SK-N-SH (cell line): ENCODE data around the gene CATSPERE. TPM values are rescaled to one million over a fixed set of nuclear protein-coding genes. Genes with fewer than 3 reads are reported as not detected.
"Not testable (repeated sequence)": the region's sequence is repeated elsewhere in the genome, so short reads cannot be mapped to it uniquely, and the experiment has no call there.

Source experiments
- CTCF ChIA-PET: fragments of 300-600, 350-600 bp; formaldehyde crosslinking; extraction: SDS; loops from one replicate; lab custom pipeline; 2021; lab: Yijun Ruan, JAX
- POLR2A ChIA-PET: fragments of 350-600 bp; sonication (Branson Sonifier 250); formaldehyde crosslinking; extraction: SDS; loops from one replicate; lab custom pipeline; 2020; ENCODE audit warnings: antibody characterized with exemption, inconsistent platforms; lab: Yijun Ruan, JAX
- DNase-seq: peaks from one replicate; pipeline ENCODE4 v3.0.0; 2012
- H2AFZ ChIP-seq: fragments of 200-600 bp; sonication (generic); 2 replicates; pipeline ENCODE4 v1.8.1; 2016; ENCODE audit warnings: antibody characterized with exemption, mild to moderate bottlenecking, low read depth
- H3F3A ChIP-seq: fragments of 200-600 bp; sonication (generic); replicated peaks from 2 replicates; pipeline ENCODE3; 2016; ENCODE audit warnings: antibody characterized with exemption, mild to moderate bottlenecking; ENCODE audit not compliant: insufficient read depth
- H3K27ac ChIP-seq, 2 experiments: fragments of 200-500 bp in 1 of 2; fragments of 200-600 bp in 1 of 2; sonication (Bioruptor generic) in 1 of 2; sonication (generic), shearing (Covaris generic) in 1 of 2; 2 replicates each; pipeline versions ENCODE4 v1.5.1 to v1.6.1; 2014 to 2016; ENCODE audit warnings: low read depth in 2 of 2, inconsistent platforms in 1 of 2, low read length in 1 of 2, mild to moderate bottlenecking in 1 of 2, mixed read lengths in 1 of 2
- H3K27me3 ChIP-seq: fragments of 200-600 bp; sonication (generic), shearing (Covaris generic); 2 replicates; pipeline ENCODE4 v1.6.1; 2016; ENCODE audit warnings: mixed run types; ENCODE audit not compliant: insufficient read depth
- H3K36me3 ChIP-seq, 2 experiments: fragments of 200-500 bp in 1 of 2; fragments of 200-600 bp in 1 of 2; sonication (Bioruptor generic) in 1 of 2; sonication (generic) in 1 of 2; replicated peaks in 1 of 2; 2 replicates each; pipeline versions ENCODE3 to v1.5.1; 2014 to 2016; ENCODE audit warnings: low read length in 1 of 2, mild to moderate bottlenecking in 1 of 2; ENCODE audit not compliant: insufficient read depth in 2 of 2, control insufficient read depth in 1 of 2
- H3K4me1 ChIP-seq, 2 experiments: fragments of 200-500 bp in 1 of 2; fragments of 200-600 bp in 1 of 2; sonication (Bioruptor generic) in 1 of 2; sonication (generic), shearing (Covaris generic) in 1 of 2; 2 replicates each; pipeline versions ENCODE4 v1.5.1 to v1.6.1; 2014 to 2016; ENCODE audit warnings: low read depth in 1 of 2, low read length in 1 of 2, mixed run types in 1 of 2; ENCODE audit not compliant: insufficient read depth in 2 of 2, control insufficient read depth in 1 of 2
- H3K4me2 ChIP-seq: fragments of 200-600 bp; sonication (generic), shearing (Covaris generic); 2 replicates; pipeline ENCODE4 v1.6.1; 2017; ENCODE audit warnings: mixed run types
- H3K4me3 ChIP-seq, 2 experiments: fragments of 200-500 bp in 1 of 2; fragments of 200-600 bp in 1 of 2; sonication (Bioruptor generic) in 1 of 2; sonication (generic), shearing (Covaris generic) in 1 of 2; 2 replicates each; pipeline versions ENCODE4 v1.5.1 to v1.8.1; 2014 to 2016; ENCODE audit warnings: low read depth in 2 of 2, inconsistent platforms in 1 of 2, low read length in 1 of 2, mild to moderate bottlenecking in 1 of 2, mixed read lengths in 1 of 2, moderate library complexity in 1 of 2
- H3K79me2 ChIP-seq: fragments of 200-600 bp; sonication (generic); 2 replicates; pipeline ENCODE4 v1.8.1; 2017; ENCODE audit warnings: mild to moderate bottlenecking; ENCODE audit not compliant: insufficient read depth
- H3K9ac ChIP-seq: fragments of 200-600 bp; sonication (generic); 2 replicates; pipeline ENCODE4 v1.6.1; 2017; ENCODE audit warnings: mixed run types
- H3K9me2 ChIP-seq: fragments of 200-600 bp; sonication (generic); 2 replicates; pipeline ENCODE4 v1.6.1; 2017; ENCODE audit warnings: mixed run types
- H3K9me3 ChIP-seq: fragments of 200-600 bp; sonication (generic); 2 replicates; pipeline ENCODE4 v1.6.1; 2017; ENCODE audit warnings: mixed run types, mild to moderate bottlenecking, moderate library complexity
- H4K20me1 ChIP-seq: fragments of 200-600 bp; sonication (generic); 2 replicates; pipeline ENCODE4 v1.6.1; 2017; ENCODE audit warnings: mild to moderate bottlenecking, mixed run types; ENCODE audit not compliant: insufficient read depth
- CHD2 ChIP-seq: fragments of 150-350 bp; IDR thresholded peaks from 2 replicates; pipeline ENCODE4 v1.6.1; 2018; ENCODE audit warnings: low read length; ENCODE audit not compliant: partially characterized antibody
- ELF1 ChIP-seq: IDR thresholded peaks from 2 replicates; pipeline ENCODE4 v1.4.0; 2012
- EZH2phosphoT487 ChIP-seq: fragments of 200-600 bp; sonication (generic); IDR thresholded peaks from 2 replicates; pipeline ENCODE4 v1.6.1; 2017; ENCODE audit warnings: low read depth, mixed run types, mild to moderate bottlenecking, antibody characterized with exemption, moderate library complexity, borderline replicate concordance
- FOXM1 ChIP-seq: IDR thresholded peaks from 2 replicates; pipeline ENCODE4 v1.4.0; 2012; ENCODE audit warnings: low read depth, mild to moderate bottlenecking
- GATA2 ChIP-seq: sonication (generic); formaldehyde crosslinking; IDR thresholded peaks from 2 replicates; pipeline ENCODE4 v1.5.0; 2020; ENCODE audit warnings: mild to moderate bottlenecking, missing genetic modification reagents
- JUND ChIP-seq: IDR thresholded peaks from 2 replicates; pipeline ENCODE4 v1.4.0; 2012
- MXI1 ChIP-seq: IDR thresholded peaks from 2 replicates; pipeline ENCODE4 v1.6.1; 2012; ENCODE audit warnings: mild to moderate bottlenecking, low read depth, low read length, improper control_type of control experiment
- POLR2AphosphoS5 ChIP-seq: IDR thresholded peaks from 2 replicates; pipeline ENCODE4 v1.6.1; 2012; ENCODE audit warnings: low read depth, low read length
- RXRA ChIP-seq: IDR thresholded peaks from 2 replicates; pipeline ENCODE4 v1.4.0; 2012; ENCODE audit warnings: low read depth, mild to moderate bottlenecking, borderline replicate concordance
- USF1 ChIP-seq: IDR thresholded peaks from 2 replicates; pipeline ENCODE4 v1.4.0; 2012; ENCODE audit warnings: low read depth, borderline replicate concordance
- YY1 ChIP-seq: IDR thresholded peaks from 2 replicates; pipeline ENCODE4 v1.4.0; 2012; ENCODE audit warnings: low read depth, mild to moderate bottlenecking
- WGBS: methylation state at CpG from one replicate; pipeline ENCODE4 v1.1.6; 2017; ENCODE audit warnings: low lambda C conversion rate; 5-methylcytosine and 5-hydroxymethylcytosine counted together
- polyA plus RNA-seq, 3 experiments: library from polyadenylated mRNA; depleted of rRNA; stranded (reverse); fragments of >200 nt; gene quantifications; 2 replicates each; pipeline ENCODE4 v1.2.3, GENCODE V29; 2012

Gene CATSPERE
- polyA plus RNA-seq, 1 of the 3 experiments (the other 2 are of a cell fraction): 0.30 TPM

- TF ChIP-seq EZH2phosphoT487 (no peak), FOXM1 (no peak)
These were observed 199.5 kb downstream of the CATSPERE start (continued) for GRCh38 chr1:244660595-244660994.

- H3K9me3 ChIP-seq, H3F3A ChIP-seq, H3K4me1 ChIP-seq, H4K20me1 ChIP-seq, CTCF ChIA-PET, H3K27ac ChIP-seq, H3K27me3 ChIP-seq, H3K9me2 ChIP-seq, POLR2A ChIA-PET, H3K4me3 ChIP-seq, H2AFZ ChIP-seq, H3K4me2 ChIP-seq, DNase-seq, H3K9ac ChIP-seq: not testable (repeated sequence)
- WGBS: 93% methylated on average over 2 of the region's 4 CpGs
- peaks cover 96% of the 10 kb centered on the region for H3K79me2 ChIP-seq
- H3K36me3 ChIP-seq: peaks cover 16 to 27% of the 10 kb centered on the region in 2 experiments
These were observed 200.7 kb downstream of the CATSPERE start for GRCh38 chr1:244661569-244662312.

- ChIA-PET POLR2A (no interaction called here), CTCF (no interaction called here)
- no peak overlapping the region for H3K4me3 ChIP-seq
- H3K4me1 ChIP-seq: peaks cover 0 to 2% of the 10 kb centered on the region in 2 experiments; a peak in 2 of 4 replicates
- H3K9ac ChIP-seq: no peak overlapping the region
- H3K79me2 ChIP-seq: peaks cover 96% of the 10 kb centered on the region
- no peak overlapping the region for H3K4me2 ChIP-seq
- H3K27me3 ChIP-seq: no peaks in the 10 kb centered on the region
- no peak for TF ChIP-seq MXI1
- TF ChIP-seq FOXM1: no peak
- no peaks in the 10 kb centered on the region for H3K9me2 ChIP-seq
- peaks cover 10 to 20% of the 10 kb centered on the region in 2 experiments for H3K36me3 ChIP-seq
- 90% methylated on average over 2 of the region's 2 CpGs for WGBS
- no peaks in the 10 kb centered on the region for H3F3A ChIP-seq
- H2AFZ ChIP-seq: no peak overlapping the region
- H3K9me3 ChIP-seq: no peaks in the 10 kb centered on the region
- H4K20me1 ChIP-seq: peaks cover 3% of the 10 kb centered on the region; the same call in 1 of the 2 replicates
- no peak overlapping the region for H3K27ac ChIP-seq
- DNase-seq: no peak
These were observed 201.5 kb downstream of the CATSPERE start for GRCh38 chr1:244662599-244662998.

GRCh38 chr1:244664353-244664752 is 203.3 kb downstream of the CATSPERE start:
- H3K27ac ChIP-seq: no peak overlapping the region
- CTCF ChIA-PET: interaction anchor here (1.0 to 1.7 kb wide), 2 partner anchors 9 to 11 kb away, joined by 3 to 4 read pairs; no protein-coding TSS in a partner anchor
- H4K20me1 ChIP-seq: peaks cover 4% of the 10 kb centered on the region; the same call in 1 of the 2 replicates
- WGBS: 94% methylated on average over 3 of the region's 3 CpGs
- DNase-seq: no peak
- no peaks in the 10 kb centered on the region; a peak in 1 of 4 replicates for H3K4me1 ChIP-seq
- H3K27me3 ChIP-seq: no peaks in the 10 kb centered on the region
- H3K79me2 ChIP-seq: peaks cover 96% of the 10 kb centered on the region
- H3K9me3 ChIP-seq: no peaks in the 10 kb centered on the region
- no peak overlapping the region for H3K9ac ChIP-seq
- no peaks in the 10 kb centered on the region for H3F3A ChIP-seq
- no peaks in the 10 kb centered on the region for H3K9me2 ChIP-seq
- no peak overlapping the region for H2AFZ ChIP-seq
- TF ChIP-seq ELF1 (no peak), USF1 (no peak), CHD2 (no peak), EZH2phosphoT487 (no peak), RXRA (no peak), POLR2AphosphoS5 (no peak), GATA2 (no peak), JUND (no peak), FOXM1 (no peak), YY1 (no peak)
- H3K36me3 ChIP-seq: peaks cover 4 to 23% of the 10 kb centered on the region in 2 experiments
- no peak overlapping the region for H3K4me3 ChIP-seq
- POLR2A ChIA-PET: interaction anchor here (0.6 kb wide), 1 partner anchor 14 kb away, joined by 3 read pairs; no protein-coding TSS in a partner anchor
- H3K4me2 ChIP-seq: no peak overlapping the region
